HG03460 (cell line): Measurements from ENCODE around the gene VAC14.
"Not testable (repeated sequence)": the region's sequence is repeated elsewhere in the genome, so short reads cannot be mapped to it uniquely, and the experiment has no call there.

Source experiments
- ATAC-seq: cut with Tn5 transposase; IDR thresholded peaks from one replicate; pipeline ENCODE4 v1.9.1; 2021; ENCODE audit not compliant: unreplicated experiment

The VAC14 gene

GRCh38 chr16:70745536-70746025, 55.4 kb downstream of the VAC14 start:
- no peak for ATAC-seq

GRCh38 chr16:70744366-70744765, 56.6 kb downstream of the VAC14 start:
- no peak for ATAC-seq

- ATAC-seq, result no peak
These were observed 57.2 kb downstream of the VAC14 start for GRCh38 chr16:70743791-70744190.

GRCh38 chr16:70742967-70743366, 58.0 kb downstream of the VAC14 start:
- not testable (repeated sequence) for ATAC-seq

GRCh38 chr16:70741783-70742125, 59.2 kb downstream of the VAC14 start:
- ATAC-seq, result no peak

GRCh38 chr16:70740914-70741782, 59.8 kb downstream of the VAC14 start:
- no peak for ATAC-seq

- ATAC-seq, result no peak
These were observed 60.6 kb downstream of the VAC14 start for GRCh38 chr16:70740174-70740913.

GRCh38 chr16:70739389-70739788, 61.6 kb downstream of the VAC14 start:
- ATAC-seq, result no peak

GRCh38 chr16:70738083-70738977, 62.6 kb downstream of the VAC14 start:
- no peak for ATAC-seq

GRCh38 chr16:70737377-70738082, 63.4 kb downstream of the VAC14 start:
- peak; percentile 88 for ATAC-seq

- ATAC-seq, result no peak
These were observed 64.2 kb downstream of the VAC14 start for GRCh38 chr16:70736465-70737376.

GRCh38 chr16:70735141-70735979, 65.6 kb downstream of the VAC14 start:
- no peak for ATAC-seq

GRCh38 chr16:70734522-70735095, 66.3 kb downstream of the VAC14 start:
- no peak for ATAC-seq

- no peak for ATAC-seq
These were observed 70.0 kb downstream of the VAC14 start for GRCh38 chr16:70730944-70731343.

- no peak for ATAC-seq
These were observed 70.9 kb downstream of the VAC14 start for GRCh38 chr16:70730031-70730430.

GRCh38 chr16:70729292-70729691, 71.7 kb downstream of the VAC14 start:
- no peak for ATAC-seq

- ATAC-seq, result no peak
These were observed 72.8 kb downstream of the VAC14 start for GRCh38 chr16:70728150-70728549.

GRCh38 chr16:70726892-70727361, 74.0 kb downstream of the VAC14 start:
- no peak for ATAC-seq
